Motor neuron (in vitro differentiated cells): ENCODE results near the gene HAGH. TPM values are rescaled to one million over a fixed set of nuclear protein-coding genes. Genes with fewer than 3 reads are reported as not detected.

Source experiments
- ATAC-seq, 8 experiments: fragments of 200-7000 bp; cut with Tn5 transposase; replicated peaks in 6 of 8; 2 replicates each; pipeline ENCODE4 v1.8.0; 2021; ENCODE audit warnings: mild to moderate bottlenecking in 8 of 8, moderate library complexity in 8 of 8
- H3K27ac ChIP-seq, 2 donors: fragments of 250-450 bp; sonication (Bioruptor Pico); 2 replicates each; pipeline ENCODE4 v1.9.0; 2021; ENCODE audit warnings: antibody characterized with exemption in 2 of 2, mild to moderate bottlenecking in 2 of 2, moderate library complexity in 1 of 2
- H3K4me1 ChIP-seq, 2 donors: fragments of 250-450 bp; sonication (Bioruptor Pico); replicated peaks in 1 of 2; 2 replicates each; pipeline ENCODE4 v1.6.1; 2021; ENCODE audit warnings: antibody characterized with exemption in 2 of 2, mild to moderate bottlenecking in 2 of 2, moderate library complexity in 1 of 2
- H3K4me3 ChIP-seq, 5 donors: fragments of 250-450 bp; sonication (Bioruptor Pico); 2 replicates each; pipeline ENCODE4 v1.9.0; 2021; ENCODE audit warnings: antibody characterized with exemption in 5 of 5, mild to moderate bottlenecking in 5 of 5, moderate library complexity in 4 of 5
- WGBS, 10 experiments: fragments of 450-650 bp; shearing (Covaris generic); methylation state at CpG; one replicate each; pipeline ENCODE4 v1.0.0; 2022; 5-methylcytosine and 5-hydroxymethylcytosine counted together
- in situ Hi-C, 9 experiments: fragments of 400-800 bp; cut with MboI; loops; one replicate each; pipeline ENCODE4 v1.15.0; 2021; ENCODE audit warnings: low sequenced_read_pairs in 9 of 9, low pct_unique_long_range_greater_than_20kb in 2 of 9; ENCODE audit not compliant: unreplicated experiment in 9 of 9
- total RNA-seq, 8 experiments: library from RNA; unstranded; fragments of 300-600 nt; gene quantifications; 2 replicates each; pipeline versions ENCODE4 v1.2.3 to v1.2.4, GENCODE V29; 2022

HAGH gene
- total RNA-seq, 8 experiments from 2014 or later: 27.8 to 67.6 (median 38.9) TPM

DNA sequence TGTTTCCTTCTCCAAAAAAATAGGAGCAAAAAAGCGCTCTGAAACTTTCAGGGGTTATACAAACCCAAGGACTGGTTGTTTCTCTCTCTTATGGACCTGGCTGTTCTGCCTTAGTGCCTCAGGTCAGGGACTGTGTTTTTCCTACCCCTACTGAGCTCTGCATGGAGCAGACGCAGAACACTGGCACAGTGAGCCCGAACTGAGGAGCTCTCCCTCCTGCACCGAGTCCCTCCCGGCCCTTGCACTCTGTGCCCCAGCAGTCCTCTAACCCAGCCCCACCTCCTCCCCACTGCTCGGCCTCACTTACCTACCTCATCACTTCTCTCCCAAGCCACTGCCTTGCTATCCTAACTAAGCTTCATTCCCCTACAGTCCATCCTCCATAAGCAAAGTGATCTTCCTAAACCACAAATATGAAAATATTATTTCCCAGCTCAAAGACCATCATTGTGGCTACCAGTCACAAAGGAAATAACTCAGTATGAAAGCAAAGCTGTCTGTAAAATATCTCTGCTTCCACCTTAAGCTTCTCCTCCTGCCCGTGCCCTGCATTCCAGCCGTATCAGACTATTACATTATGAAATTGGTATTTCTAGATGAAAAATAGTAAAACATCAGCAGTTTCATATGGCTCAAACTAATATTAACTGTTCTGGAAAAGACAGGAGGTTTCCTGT, 31.7 kb upstream of the HAGH start:
- no peak for ATAC-seq
- no peak overlapping the region for H3K4me3 ChIP-seq
- H3K27ac ChIP-seq: no peak overlapping the region
- in situ Hi-C loops: no loop called here
- 0 to 61% (median 44%) methylated on average over 1 to 5 of the region's 8 CpGs; no CpG with 5 or more reads in 3 of the 10 experiments for WGBS, 10 experiments
- H3K4me1 ChIP-seq: no peaks in the 10 kb centered on the region

DNA sequence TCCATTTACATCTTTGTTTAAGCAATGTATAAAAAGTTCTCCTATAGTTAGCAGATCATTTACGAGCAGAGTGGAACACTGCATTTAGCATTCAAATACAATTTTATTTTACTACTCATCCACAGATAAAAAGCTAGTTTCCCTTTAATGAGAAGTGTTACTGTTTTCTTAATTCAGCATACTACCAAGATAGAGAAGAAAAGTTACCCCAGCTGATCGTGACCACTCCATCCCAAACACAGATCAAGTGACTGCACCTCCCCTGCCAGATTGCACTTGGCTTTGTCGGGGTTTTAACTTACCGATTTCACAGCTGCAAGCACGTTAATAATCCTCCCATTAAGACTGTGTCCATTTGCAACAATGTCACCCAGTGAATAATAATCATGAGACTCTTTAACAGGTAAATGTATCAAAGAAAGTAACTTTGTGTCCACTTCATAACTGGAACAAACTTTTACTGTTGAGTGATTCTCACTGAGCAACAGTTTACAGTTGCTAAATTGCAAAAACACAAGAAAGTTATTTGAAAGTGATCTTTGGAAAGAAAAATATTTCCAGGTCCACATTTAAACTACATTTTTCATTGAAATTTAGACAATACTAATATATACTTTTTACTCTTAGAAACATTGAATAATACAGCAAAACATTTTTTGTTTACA, 30.9 kb upstream of the HAGH start:
- ATAC-seq: no peak
- H3K4me1 ChIP-seq: no peaks in the 10 kb centered on the region
- H3K4me3 ChIP-seq: no peak overlapping the region
- in situ Hi-C loops: no loop called here
- H3K27ac ChIP-seq: no peak overlapping the region
- WGBS, 10 experiments: 16 to 80% (median 41%) methylated on average over 1 to 5 of the region's 5 CpGs; no CpG with 5 or more reads in 1 of the 10 experiments

DNA sequence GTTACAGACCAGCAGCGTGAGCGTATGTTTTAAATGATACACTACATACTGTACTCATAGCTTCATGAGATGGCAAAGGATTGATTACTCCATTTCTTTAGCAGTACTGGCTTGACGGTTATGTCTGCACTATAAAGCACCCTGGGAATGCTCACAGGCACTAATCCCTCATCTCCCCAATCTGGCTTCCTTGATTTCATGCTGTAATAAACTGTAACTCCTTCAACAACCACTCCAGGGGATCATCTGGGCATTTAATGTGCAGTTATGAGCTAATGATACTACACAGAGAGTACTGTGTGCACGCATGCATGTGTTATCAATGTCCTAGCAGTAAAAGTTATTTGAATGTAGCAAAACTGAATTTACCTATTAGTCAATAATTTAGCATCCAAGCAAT, 25.2 kb upstream of the HAGH start:
- Histone ChIP-seq H3K4me3 (no peak overlapping the region), H3K4me1 (no peaks in the 10 kb centered on the region), H3K27ac (no peak overlapping the region)
- in situ Hi-C loops: no loop called here
- WGBS, 10 experiments: 25 to 100% (median 69%) methylated on average over 1 to 4 of the region's 4 CpGs
- no peak for ATAC-seq

DNA sequence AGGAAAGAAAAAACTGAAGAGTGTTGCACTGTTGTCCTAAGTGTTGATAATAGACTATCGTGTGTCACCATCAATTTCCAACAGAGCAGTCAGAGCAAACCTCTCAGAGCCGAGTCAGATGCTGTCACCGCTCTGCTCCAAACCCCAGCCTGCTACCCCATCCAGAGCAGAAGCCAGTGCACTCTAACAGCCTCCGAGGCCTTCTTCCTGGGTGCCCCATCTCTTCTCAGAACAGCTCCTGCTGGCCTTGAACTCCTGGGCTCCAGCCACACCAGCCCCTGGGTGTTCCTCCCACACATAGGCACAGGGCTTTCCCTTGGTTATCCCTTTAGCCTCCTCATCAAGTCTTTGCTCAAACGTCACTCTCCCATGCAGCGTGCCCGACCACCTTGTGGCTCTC, 24.4 kb upstream of the HAGH start:
- 37 to 92% (median 74%) methylated on average over 1 to 6 of the region's 7 CpGs; no CpG with 5 or more reads in 1 of the 10 experiments for WGBS, 10 experiments
- Histone ChIP-seq H3K4me1 (no peaks in the 10 kb centered on the region), H3K4me3 (no peak overlapping the region), H3K27ac (no peak overlapping the region)
- no peak for ATAC-seq
- in situ Hi-C loops: no loop called here

DNA sequence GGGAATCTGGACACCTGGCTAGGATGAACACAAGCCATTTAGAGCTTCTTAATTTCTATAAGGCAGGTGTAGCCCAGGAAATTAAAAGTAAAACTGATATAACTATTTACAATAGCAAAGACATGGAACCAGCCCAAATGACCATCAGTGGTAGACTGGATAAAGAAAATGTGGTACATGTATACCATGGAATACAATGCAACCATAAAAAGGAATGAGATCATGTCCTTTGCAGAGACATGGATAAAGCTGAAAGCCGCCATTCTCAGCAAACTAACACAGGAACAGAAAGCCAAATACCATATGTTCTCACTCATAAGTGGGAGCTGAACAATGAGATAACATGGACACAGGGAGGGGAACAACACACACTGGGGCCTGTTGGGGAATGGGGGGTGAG, 19.8 kb upstream of the HAGH start:
- Histone ChIP-seq H3K4me3 (no peak overlapping the region), H3K4me1 (no peaks in the 10 kb centered on the region), H3K27ac (no peak overlapping the region)
- in situ Hi-C loops: no loop called here
- 0 to 100% (median 42%) methylated on average over 1 of the region's 1 CpG; no CpG with 5 or more reads in 5 of the 10 experiments for WGBS, 10 experiments
- ATAC-seq: no peak

DNA sequence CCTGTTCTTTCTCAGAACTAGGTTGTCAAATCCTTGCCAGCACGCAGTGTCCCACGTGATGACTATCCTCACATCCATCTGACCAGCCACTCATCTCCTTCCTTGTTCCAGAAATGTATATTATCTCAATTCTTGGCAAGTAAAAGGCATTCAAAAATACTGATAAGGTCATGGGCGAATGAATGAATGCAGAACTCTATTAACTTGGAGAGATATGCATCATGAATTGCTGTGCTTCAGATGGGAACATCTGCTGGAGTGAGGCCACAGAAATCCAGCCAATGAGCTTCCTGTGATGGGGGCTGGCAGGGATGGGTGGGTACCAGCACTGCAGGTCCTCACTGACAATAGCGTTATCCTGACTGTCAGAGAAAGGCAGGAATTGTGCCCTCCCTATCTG, 19.4 kb upstream of the HAGH start:
- Histone ChIP-seq H3K4me3 (no peak overlapping the region), H3K27ac (no peak overlapping the region), H3K4me1 (no peaks in the 10 kb centered on the region)
- ATAC-seq: peak in 2 of 8 experiments; percentile 31 to 41
- WGBS, 10 experiments: 0 to 60% (median 33%) methylated on average over 1 to 4 of the region's 4 CpGs; no CpG with 5 or more reads in 3 of the 10 experiments
- in situ Hi-C loops: no loop called here

DNA sequence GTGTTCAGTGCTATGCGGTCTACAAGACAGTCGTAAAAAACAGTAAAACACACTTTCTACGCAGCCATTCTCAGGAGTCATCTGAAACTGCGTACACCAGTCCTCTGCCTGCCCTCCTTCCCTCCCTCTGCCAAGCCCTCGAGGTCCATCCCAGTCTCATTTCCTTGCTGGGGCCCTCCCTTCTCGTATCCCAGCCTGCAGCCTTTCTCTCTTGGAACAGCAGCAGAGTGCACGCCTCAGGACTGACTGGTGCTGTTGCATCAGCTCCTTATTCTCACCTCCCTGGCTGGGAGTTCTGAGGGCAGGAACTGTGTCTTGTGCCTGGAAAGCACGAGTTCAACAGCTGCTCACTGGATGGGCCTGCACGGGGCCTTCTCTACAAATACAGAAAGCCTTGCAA, 12.9 kb upstream of the HAGH start:
- H3K4me1 ChIP-seq: peaks cover 0 to 6% of the 10 kb centered on the region in 2 donors
- in situ Hi-C loops: no loop called here
- no peak overlapping the region for H3K4me3 ChIP-seq
- 5 to 81% (median 50%) methylated on average over 1 to 9 of the region's 9 CpGs for WGBS, 10 experiments
- no peak overlapping the region for H3K27ac ChIP-seq
- ATAC-seq: peak; percentile 88 to 99 (median 96)

DNA sequence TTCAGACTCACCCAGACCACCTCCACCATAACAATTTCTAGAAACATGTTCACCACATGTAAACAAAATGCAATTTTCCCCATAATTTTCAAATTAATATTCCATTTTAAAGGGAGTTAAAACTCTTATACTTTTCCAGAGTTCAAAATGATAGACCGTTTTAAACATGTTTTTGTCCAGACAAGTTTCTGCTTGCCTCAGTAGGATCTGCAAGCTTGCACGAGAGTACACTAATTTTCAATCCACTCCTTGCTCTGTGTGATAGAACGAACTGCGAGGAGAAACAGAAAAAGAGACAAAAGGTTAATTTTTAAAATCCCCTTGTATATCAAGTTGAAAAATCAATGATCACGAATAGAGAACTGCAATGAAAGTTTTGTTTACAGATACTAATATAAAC, 7.5 kb upstream of the HAGH start:
- H3K27ac ChIP-seq: no peak overlapping the region
- WGBS, 10 experiments: 42 to 100% (median 83%) methylated on average over 3 to 5 of the region's 5 CpGs
- ATAC-seq: no peak
- no peak overlapping the region for H3K4me3 ChIP-seq
- in situ Hi-C loops: no loop called here
- H3K4me1 ChIP-seq: peaks cover 3 to 5% of the 10 kb centered on the region in 2 donors

DNA sequence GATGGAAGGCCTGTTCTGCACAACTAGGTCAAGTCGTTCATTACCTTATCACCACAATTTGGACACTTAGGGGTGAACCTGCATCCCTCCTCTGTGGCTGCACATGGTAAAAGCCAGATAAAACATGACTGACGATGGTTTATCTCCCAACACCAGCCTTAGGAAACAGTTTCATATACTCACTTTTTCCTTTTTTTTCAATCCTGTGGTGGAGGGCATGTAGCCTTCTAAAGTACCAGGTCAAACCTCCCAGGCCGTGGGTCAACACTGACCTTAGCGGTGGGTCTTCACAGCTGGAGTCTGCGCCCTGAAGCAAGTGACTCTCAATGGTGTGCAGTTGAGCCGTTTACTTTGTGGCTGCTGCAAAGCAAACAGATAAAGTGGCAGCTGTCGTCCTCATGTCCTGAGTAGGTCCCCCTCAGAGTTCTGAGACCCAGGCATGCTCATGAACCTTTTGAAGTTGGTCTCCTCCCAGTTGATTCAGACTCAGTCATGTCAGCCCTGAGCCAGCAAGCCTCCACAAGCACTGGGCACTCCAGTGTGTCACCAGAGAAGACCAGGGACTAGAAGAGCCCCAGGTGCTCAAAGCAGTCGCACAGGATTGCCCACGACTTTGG, 6.3 kb upstream of the HAGH start:
- in situ Hi-C loops: no loop called here
- Histone ChIP-seq H3K27ac (no peak overlapping the region), H3K4me3 (no peak overlapping the region), H3K4me1 (peaks cover 11 to 17% of the 10 kb centered on the region in 2 donors)
- 14 to 93% (median 68%) methylated on average over 1 to 6 of the region's 9 CpGs; no CpG with 5 or more reads in 2 of the 10 experiments for WGBS, 10 experiments
- no peak for ATAC-seq

DNA sequence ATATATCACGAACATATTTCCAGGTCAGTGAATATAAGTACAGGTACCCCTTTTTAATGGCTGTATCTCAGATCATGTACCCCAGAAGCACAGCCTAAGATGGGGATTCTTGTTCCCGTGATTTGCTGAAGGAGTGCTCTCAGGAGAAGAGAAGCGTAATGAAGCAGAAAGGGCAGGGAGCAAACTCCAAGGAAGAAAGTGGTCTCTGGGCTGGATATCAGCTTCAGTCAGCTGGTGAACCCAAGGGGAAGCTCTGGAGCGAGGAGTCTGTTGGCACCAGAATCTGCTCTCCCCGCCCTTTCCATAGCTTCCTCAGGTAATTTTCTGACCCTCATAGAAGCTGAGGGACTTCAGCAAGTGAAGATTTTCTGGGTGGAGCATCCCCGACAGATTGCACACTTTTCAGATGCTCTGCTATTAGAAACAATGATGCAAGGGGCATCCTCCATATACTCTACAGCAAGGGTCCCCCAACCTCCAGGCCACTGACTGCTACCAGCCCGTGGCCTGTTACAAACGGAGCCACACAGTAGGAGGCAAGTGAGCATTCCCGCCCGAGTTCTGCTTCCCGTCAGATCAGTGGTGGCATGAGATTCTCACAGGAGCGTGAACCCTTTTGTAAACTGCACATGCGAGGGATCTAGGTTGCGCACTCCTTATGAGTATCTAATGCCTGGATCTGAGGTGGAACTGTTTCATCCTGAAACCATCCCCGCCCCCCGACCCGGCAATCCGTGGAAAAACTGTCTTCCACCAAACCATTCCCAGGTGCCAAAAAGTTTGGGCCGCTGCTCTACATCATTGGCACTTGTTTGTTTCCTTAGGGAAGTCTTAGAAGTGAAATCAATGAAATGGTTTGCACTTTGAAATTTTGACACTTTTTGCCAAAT, 4.8 kb upstream of the HAGH start:
- ATAC-seq: no peak
- H3K4me1 ChIP-seq: peaks cover 15 to 19% of the 10 kb centered on the region in 2 donors
- 67 to 100% (median 93%) methylated on average over 1 to 14 of the region's 19 CpGs; no CpG with 5 or more reads in 1 of the 10 experiments for WGBS, 10 experiments
- no peak overlapping the region for H3K4me3 ChIP-seq
- H3K27ac ChIP-seq: no peak overlapping the region
- in situ Hi-C loops: no loop called here

DNA sequence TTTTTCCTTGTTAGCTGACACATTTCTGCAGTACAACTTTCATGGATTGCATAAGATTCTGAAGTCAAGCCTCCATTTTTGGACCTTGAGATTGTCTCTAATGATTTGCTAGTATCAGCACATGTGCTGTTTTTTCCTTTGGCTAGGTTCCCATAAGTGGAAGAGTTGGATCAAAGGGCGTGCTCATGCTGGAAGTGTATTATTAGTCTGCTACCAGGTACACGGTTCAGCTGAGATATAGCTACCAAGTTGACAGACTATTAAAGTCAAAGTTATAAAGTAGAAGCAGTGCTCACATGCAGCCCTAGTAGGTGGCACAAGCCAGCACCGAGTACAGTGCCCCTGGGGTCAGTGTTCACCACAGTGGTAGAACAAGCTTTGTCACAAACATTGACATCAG, 3.6 kb upstream of the HAGH start:
- no peak overlapping the region for H3K27ac ChIP-seq
- 14 to 100% (median 91%) methylated on average over 1 to 3 of the region's 3 CpGs; no CpG with 5 or more reads in 4 of the 10 experiments for WGBS, 10 experiments
- ATAC-seq: no peak
- peaks cover 22 to 24% of the 10 kb centered on the region in 2 donors for H3K4me1 ChIP-seq
- in situ Hi-C loops: no loop called here
- H3K4me3 ChIP-seq: no peak overlapping the region

DNA sequence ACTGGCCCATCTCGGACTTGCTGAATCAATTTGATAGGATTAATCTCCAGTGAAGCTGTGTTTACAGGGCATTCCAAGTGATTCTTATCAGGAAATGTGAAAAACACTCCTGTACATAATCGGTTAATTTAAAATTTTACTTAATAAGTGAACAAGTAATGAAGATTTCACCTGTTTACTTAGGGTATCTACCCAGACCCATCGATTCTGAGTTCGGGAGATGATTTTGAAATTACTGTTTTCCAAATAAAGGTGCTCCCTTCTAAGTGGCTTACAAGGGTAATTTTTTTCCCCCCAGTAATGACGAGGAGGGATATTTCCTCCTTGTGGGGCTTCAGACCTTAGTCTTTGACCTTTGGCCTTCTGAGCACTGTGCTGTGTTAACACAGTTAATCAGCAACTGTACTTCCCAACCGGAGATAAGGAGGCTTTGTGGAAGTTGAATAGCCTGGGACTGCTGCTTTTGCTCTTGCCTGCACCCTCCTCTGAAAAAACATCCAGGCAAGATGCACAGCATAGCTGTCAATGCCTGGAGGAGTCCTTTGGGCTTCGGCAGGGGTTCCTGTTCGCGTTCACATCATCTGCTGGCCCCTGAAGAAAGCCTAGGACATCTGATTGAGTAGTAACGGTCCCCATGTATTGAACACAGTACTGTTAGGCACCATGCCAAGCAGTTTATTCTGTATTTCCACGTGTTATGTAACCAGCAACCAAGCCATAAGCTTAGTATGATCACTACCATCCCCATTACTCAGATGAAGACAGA, 2.2 kb upstream of the HAGH start:
- Histone ChIP-seq H3K4me1 (peaks cover 24% of the 10 kb centered on the region in 2 donors), H3K27ac (no peak overlapping the region), H3K4me3 (peak overlapping the region in 4 of 5 donors; percentile 76 to 99 (median 82))
- in situ Hi-C loops: no loop called here
- WGBS, 10 experiments: 68 to 98% (median 78%) methylated on average over 3 to 9 of the region's 11 CpGs
- no peak for ATAC-seq
